Activated T-cell treated with anti-CD3 and anti-CD28 coated beads, Interleukin-2, amount 50 U/mL, for 72 hours (primary cell): ENCODE data around the gene STK32B. TPM values are rescaled to one million over a fixed set of nuclear protein-coding genes. Genes with fewer than 3 reads are reported as not detected.

Experiments used
- ATAC-seq, 2 donors: fragments of 150-1000 bp; cut with Tn5 transposase; replicated peaks in 1 of 2; 2 replicates each; pipeline ENCODE4 v1.10.0; 2021; ENCODE audit warnings: moderate library complexity in 2 of 2, mild to moderate bottlenecking in 1 of 2
- DNase-seq, 2 donors: peaks; one replicate each; pipeline ENCODE4 v3.0.0; 2021 to 2022; ENCODE audit warnings: mixed read lengths in 1 of 2
- H3K27ac Mint-ChIP-seq: one replicate; pipeline ENCODE4 v1.8.0; 2022; ENCODE audit warnings: mild to moderate bottlenecking, moderate library complexity, mixed read lengths
- H3K27me3 Mint-ChIP-seq: one replicate; pipeline ENCODE4 v1.8.0; 2022; ENCODE audit warnings: low read depth, mixed read lengths
- H3K36me3 Mint-ChIP-seq, 2 donors: one replicate each; pipeline ENCODE4 v1.8.0; 2022; ENCODE audit warnings: mixed read lengths in 2 of 2, mild to moderate bottlenecking in 1 of 2; ENCODE audit not compliant: insufficient read depth in 2 of 2
- H3K4me1 Mint-ChIP-seq: one replicate; pipeline ENCODE4 v1.8.0; 2022; ENCODE audit warnings: low read depth, mixed read lengths
- H3K4me3 Mint-ChIP-seq, 2 donors: one replicate each; pipeline ENCODE4 v1.8.0; 2022; ENCODE audit warnings: mild to moderate bottlenecking in 2 of 2, mixed read lengths in 2 of 2, moderate library complexity in 2 of 2
- H3K9me3 Mint-ChIP-seq, 2 donors: one replicate each; pipeline ENCODE4 v1.8.0; 2022; ENCODE audit warnings: mixed read lengths in 2 of 2
- total RNA-seq, 2 donors: library from RNA; stranded (reverse); gene quantifications; one replicate each; pipeline ENCODE4 v1.2.3, GENCODE V29; 2022

The STK32B gene
- total RNA-seq, 2 donors from 2014 or later: not detected

- H3K36me3 Mint-ChIP-seq: no peaks in the 10 kb centered on the region
- H3K27ac Mint-ChIP-seq: no peak within 1 kb of the TSS
- H3K27me3 Mint-ChIP-seq: peaks cover 35% of the 10 kb centered on the region
- H3K9me3 Mint-ChIP-seq: no peaks in the 10 kb centered on the region
- H3K4me3 Mint-ChIP-seq: peak within 1 kb of the TSS in 1 of 2 donors; percentile 56
- peak in 1 of 2 donors; percentile 2 for DNase-seq
- no peak for ATAC-seq
- peaks cover 9% of the 10 kb centered on the region for H3K4me1 Mint-ChIP-seq
Observed at GRCh38 chr4:5019274-5019673, 32.0 kb upstream of the STK32B start, which contains the start of gene CYTL1. TSS of gene CYTL1 (minus strand) at chr4:5019458. CDS start at chr4:5019445, 13 bp downstream.

- Mint-ChIP-seq H3K4me3 (no peak overlapping the region), H3K36me3 (no peaks in the 10 kb centered on the region), H3K27ac (no peak overlapping the region), H3K4me1 (peaks cover 7% of the 10 kb centered on the region), H3K27me3 (peaks cover 31% of the 10 kb centered on the region), H3K9me3 (no peaks in the 10 kb centered on the region)
- DNase-seq (no peak), ATAC-seq (no peak)
Observed at GRCh38 chr4:5019796-5020195, 31.5 kb upstream of the STK32B start.

- Mint-ChIP-seq H3K9me3 (no peaks in the 10 kb centered on the region), H3K27ac (no peak overlapping the region), H3K4me3 (no peak overlapping the region), H3K36me3 (no peaks in the 10 kb centered on the region), H3K27me3 (peaks cover 29% of the 10 kb centered on the region), H3K4me1 (peaks cover 7% of the 10 kb centered on the region)
- no peak for DNase-seq
- ATAC-seq: no peak
Observed at GRCh38 chr4:5020341-5020740, 30.9 kb upstream of the STK32B start.

- H3K4me3 Mint-ChIP-seq: no peak overlapping the region
- H3K9me3 Mint-ChIP-seq: no peaks in the 10 kb centered on the region
- H3K27ac Mint-ChIP-seq: no peak overlapping the region
- ATAC-seq: no peak
- H3K36me3 Mint-ChIP-seq: no peaks in the 10 kb centered on the region
- H3K4me1 Mint-ChIP-seq: peaks cover 7% of the 10 kb centered on the region
- peaks cover 34% of the 10 kb centered on the region for H3K27me3 Mint-ChIP-seq
- no peak for DNase-seq
Observed at GRCh38 chr4:5021546-5021945, 29.7 kb upstream of the STK32B start.

GRCh38 chr4:5024673-5025072 is 26.6 kb upstream of the STK32B start:
- no peaks in the 10 kb centered on the region for H3K36me3 Mint-ChIP-seq
- no peaks in the 10 kb centered on the region for H3K9me3 Mint-ChIP-seq
- no peak overlapping the region for H3K4me3 Mint-ChIP-seq
- DNase-seq: no peak
- ATAC-seq: no peak
- H3K27me3 Mint-ChIP-seq: peaks cover 15% of the 10 kb centered on the region
- peaks cover 7% of the 10 kb centered on the region for H3K4me1 Mint-ChIP-seq
- no peak overlapping the region for H3K27ac Mint-ChIP-seq

GRCh38 chr4:5026371-5026770 is 24.9 kb upstream of the STK32B start:
- Mint-ChIP-seq H3K4me3 (no peak overlapping the region), H3K27me3 (peaks cover 10% of the 10 kb centered on the region), H3K27ac (no peak overlapping the region), H3K9me3 (no peaks in the 10 kb centered on the region), H3K36me3 (no peaks in the 10 kb centered on the region), H3K4me1 (peaks cover 7% of the 10 kb centered on the region)
- no peak for DNase-seq
- peak in 1 of 2 donors; percentile 31 for ATAC-seq

- Mint-ChIP-seq H3K9me3 (no peaks in the 10 kb centered on the region), H3K27ac (no peak overlapping the region), H3K4me3 (no peak overlapping the region), H3K36me3 (no peaks in the 10 kb centered on the region), H3K4me1 (peaks cover 7% of the 10 kb centered on the region), H3K27me3 (peaks cover 10% of the 10 kb centered on the region)
- DNase-seq (no peak), ATAC-seq (peak in 1 of 2 donors; percentile 49)
Observed at GRCh38 chr4:5027346-5027745, 23.9 kb upstream of the STK32B start.

GRCh38 chr4:5028480-5028879 is 22.8 kb upstream of the STK32B start:
- H3K27me3 Mint-ChIP-seq: peaks cover 10% of the 10 kb centered on the region
- H3K27ac Mint-ChIP-seq: no peak overlapping the region
- H3K36me3 Mint-ChIP-seq: no peaks in the 10 kb centered on the region
- no peaks in the 10 kb centered on the region for H3K9me3 Mint-ChIP-seq
- no peak for DNase-seq
- H3K4me1 Mint-ChIP-seq: peaks cover 11% of the 10 kb centered on the region
- no peak for ATAC-seq
- H3K4me3 Mint-ChIP-seq: no peak overlapping the region

GRCh38 chr4:5029447-5029846 is 21.8 kb upstream of the STK32B start:
- no peak for ATAC-seq
- no peaks in the 10 kb centered on the region for H3K9me3 Mint-ChIP-seq
- no peak overlapping the region for H3K27ac Mint-ChIP-seq
- H3K4me3 Mint-ChIP-seq: no peak overlapping the region
- no peak for DNase-seq
- H3K36me3 Mint-ChIP-seq: no peaks in the 10 kb centered on the region
- peaks cover 14% of the 10 kb centered on the region for H3K4me1 Mint-ChIP-seq
- peaks cover 14% of the 10 kb centered on the region for H3K27me3 Mint-ChIP-seq

- Mint-ChIP-seq H3K27me3 (peaks cover 15% of the 10 kb centered on the region), H3K4me1 (peaks cover 14% of the 10 kb centered on the region), H3K4me3 (no peak overlapping the region), H3K36me3 (no peaks in the 10 kb centered on the region), H3K9me3 (no peaks in the 10 kb centered on the region), H3K27ac (no peak overlapping the region)
- ATAC-seq (no peak), DNase-seq (no peak)
Observed at GRCh38 chr4:5030221-5030620, 21.1 kb upstream of the STK32B start.

- H3K4me3 Mint-ChIP-seq: no peak overlapping the region
- ATAC-seq (no peak), DNase-seq (no peak)
- H3K9me3 Mint-ChIP-seq: no peaks in the 10 kb centered on the region
- H3K27me3 Mint-ChIP-seq: peaks cover 8% of the 10 kb centered on the region
- H3K36me3 Mint-ChIP-seq: no peaks in the 10 kb centered on the region
- H3K4me1 Mint-ChIP-seq: peaks cover 14% of the 10 kb centered on the region
- no peak overlapping the region for H3K27ac Mint-ChIP-seq
Observed at GRCh38 chr4:5030927-5031326, 20.4 kb upstream of the STK32B start.

- no peaks in the 10 kb centered on the region for H3K9me3 Mint-ChIP-seq
- no peak overlapping the region for H3K4me3 Mint-ChIP-seq
- H3K36me3 Mint-ChIP-seq: no peaks in the 10 kb centered on the region
- ATAC-seq: no peak
- no peak for DNase-seq
- H3K4me1 Mint-ChIP-seq: peaks cover 7% of the 10 kb centered on the region
- peaks cover 5% of the 10 kb centered on the region for H3K27me3 Mint-ChIP-seq
- no peak overlapping the region for H3K27ac Mint-ChIP-seq
Observed at GRCh38 chr4:5032813-5033212, 18.5 kb upstream of the STK32B start.

- peaks cover 5% of the 10 kb centered on the region for H3K27me3 Mint-ChIP-seq
- peaks cover 7% of the 10 kb centered on the region for H3K4me1 Mint-ChIP-seq
- peak in 1 of 2 donors; percentile 29 for ATAC-seq
- DNase-seq: no peak
- H3K36me3 Mint-ChIP-seq: no peaks in the 10 kb centered on the region
- peak overlapping the region in 1 of 2 donors; percentile 42 for H3K4me3 Mint-ChIP-seq
- H3K27ac Mint-ChIP-seq: peak overlapping the region; percentile 27
- H3K9me3 Mint-ChIP-seq: no peaks in the 10 kb centered on the region
Observed at GRCh38 chr4:5033281-5033841, 17.9 kb upstream of the STK32B start.

- DNase-seq (no peak), ATAC-seq (no peak)
- no peaks in the 10 kb centered on the region for H3K36me3 Mint-ChIP-seq
- H3K4me1 Mint-ChIP-seq: peaks cover 7% of the 10 kb centered on the region
- peaks cover 5% of the 10 kb centered on the region for H3K27me3 Mint-ChIP-seq
- H3K9me3 Mint-ChIP-seq: no peaks in the 10 kb centered on the region
- H3K4me3 Mint-ChIP-seq: no peak overlapping the region
- H3K27ac Mint-ChIP-seq: no peak overlapping the region
Observed at GRCh38 chr4:5034206-5034605, 17.1 kb upstream of the STK32B start.
